Panc1 (cell line): ENCODE results near the gene DEDD2. TPM values are rescaled to one million over a fixed set of nuclear protein-coding genes. Genes with fewer than 3 reads are reported as not detected.

Experiments
- ATAC-seq: fragments of 200-7000 bp; cut with Tn5 transposase; 2 replicates; pipeline ENCODE4 v1.9.1; 2020; ENCODE audit warnings: mild to moderate bottlenecking, moderate library complexity
- BruUV-seq: library from RNA; stranded (reverse); fragments of 400-500 nt; replicated peaks from 2 replicates; lab custom pipeline; 2021; lab: Mats Ljungman, UMichigan
- CTCF ChIA-PET: fragments of 300-600 bp; sonication (Branson Sonifier 250); formaldehyde crosslinking; loops from one replicate; lab custom pipeline; 2022; ENCODE audit warnings: antibody characterized with exemption; lab: Charles Lee
- POLR2A ChIA-PET: fragments of 300-600 bp; sonication (Branson Sonifier 250); formaldehyde crosslinking; loops from one replicate; lab custom pipeline; 2022; ENCODE audit warnings: antibody characterized with exemption; lab: Charles Lee
- DNase-seq: peaks from one replicate; pipeline ENCODE4 v3.0.0-alpha.2; 2010; ENCODE audit warnings: low read depth, low spot score
- H3K27ac ChIP-seq: 2 replicates; pipeline ENCODE4 v1.5.1; 2011; ENCODE audit warnings: mild to moderate bottlenecking, low read length, inconsistent platforms
- H3K27me3 ChIP-seq: fragments of 200-500 bp; sonication (Bioruptor generic); 2 replicates; pipeline ENCODE4 v1.6.0; 2014; ENCODE audit warnings: low read length, inconsistent platforms; ENCODE audit not compliant: control insufficient read depth, insufficient read depth
- H3K36me3 ChIP-seq: fragments of 200-500 bp; sonication (Bioruptor generic); 2 replicates; pipeline ENCODE4 v1.5.1; 2014; ENCODE audit warnings: inconsistent platforms, mild to moderate bottlenecking, low read length, moderate library complexity; ENCODE audit not compliant: control insufficient read depth, insufficient read depth
- H3K4me1 ChIP-seq: 2 replicates; pipeline ENCODE4 v1.5.1; 2011; ENCODE audit warnings: inconsistent platforms, mild to moderate bottlenecking, low read length, moderate library complexity; ENCODE audit not compliant: control insufficient read depth, insufficient read depth
- H3K4me3 ChIP-seq, 2 experiments: 2 replicates each; pipeline ENCODE4 v1.5.1; 2011 to 2012; ENCODE audit warnings: low read depth in 2 of 2, low read length in 2 of 2, mild to moderate bottlenecking in 2 of 2, inconsistent platforms in 1 of 2, moderate library complexity in 1 of 2
- H3K9me3 ChIP-seq: fragments of 200-500 bp; sonication (Bioruptor generic); 2 replicates; pipeline ENCODE4 v1.5.1; 2014; ENCODE audit warnings: low read depth, mild to moderate bottlenecking, inconsistent platforms, low read length, moderate library complexity; ENCODE audit not compliant: control insufficient read depth, insufficient read depth
- CTCF ChIP-seq: fragments of 450-650 bp; IDR thresholded peaks from 2 replicates; pipeline ENCODE4 v1.5.1; 2017; ENCODE audit warnings: mild to moderate bottlenecking
- POLR2AphosphoS5 ChIP-seq: IDR thresholded peaks from 2 replicates; pipeline ENCODE4 v1.6.1; 2012; ENCODE audit warnings: mild to moderate bottlenecking, low read depth, low read length, moderate library complexity
- REST ChIP-seq, 2 experiments: IDR thresholded peaks; 2 replicates each; pipeline ENCODE4 v1.6.1; 2011 to 2012; ENCODE audit warnings: low read depth in 2 of 2, control low read depth in 1 of 2, low read length in 1 of 2, mild to moderate bottlenecking in 1 of 2, moderate library complexity in 1 of 2; ENCODE audit not compliant: insufficient read depth in 1 of 2
- SIN3A ChIP-seq: IDR thresholded peaks from 2 replicates; pipeline ENCODE4 v1.6.1; 2012; ENCODE audit warnings: low read depth, mild to moderate bottlenecking, low read length, moderate library complexity, borderline replicate concordance; ENCODE audit not compliant: insufficient read depth
- TCF7L2 ChIP-seq: IDR thresholded peaks from 2 replicates; pipeline ENCODE4 v1.6.1; 2011; ENCODE audit warnings: mild to moderate bottlenecking, low read depth, low read length, inconsistent platforms
- in situ Hi-C: cut with HindIII; loops from 2 replicates; pipeline ENCODE4 v1.10.0; 2016; ENCODE audit warnings: low sequenced_read_pairs, low pct_unique_long_range_greater_than_20kb
- intact Hi-C: fragments of 100-400 bp; cut with micrococcal nuclease; formaldehyde crosslinking; loops from one replicate; pipeline ENCODE4 v1.10.0; 2022; ENCODE audit not compliant: unreplicated experiment
- total RNA-seq: library from RNA; stranded (reverse); gene quantifications from one replicate; pipeline ENCODE4 v1.2.1, GENCODE V29; 2021; ENCODE audit not compliant: unreplicated experiment

DEDD2 gene
- total RNA-seq, 1 experiment from 2014 or later, result 13.2 TPM

- in situ Hi-C loops, result no loop called here
- Histone ChIP-seq H3K9me3 (no peaks in the 10 kb centered on the region), H3K4me1 (no peaks in the 10 kb centered on the region), H3K4me3 (no peak overlapping the region), H3K36me3 (no peaks in the 10 kb centered on the region; the same call in 1 of the 2 replicates), H3K27me3 (no peaks in the 10 kb centered on the region), H3K27ac (no peak overlapping the region)
- no peak for ATAC-seq
- ChIA-PET POLR2A (no interaction called here), CTCF (no interaction called here)
- intact Hi-C loops, result no loop called here
- no peak for DNase-seq
- no TSS peak for BruUV-seq
- TF ChIP-seq SIN3A (no peak), CTCF (no peak), REST (IDR thresholded peaks at IDR 0.05; ENCODE audit: insufficient read depth in 1 of 2, low read depth in 2 of 2, low read length in 1 of 2) (no peak), TCF7L2 (no peak), POLR2AphosphoS5 (no peak)
These were observed 15.8 kb downstream of the DEDD2 start for GRCh38 chr19:42201489-42202289.

DNA sequence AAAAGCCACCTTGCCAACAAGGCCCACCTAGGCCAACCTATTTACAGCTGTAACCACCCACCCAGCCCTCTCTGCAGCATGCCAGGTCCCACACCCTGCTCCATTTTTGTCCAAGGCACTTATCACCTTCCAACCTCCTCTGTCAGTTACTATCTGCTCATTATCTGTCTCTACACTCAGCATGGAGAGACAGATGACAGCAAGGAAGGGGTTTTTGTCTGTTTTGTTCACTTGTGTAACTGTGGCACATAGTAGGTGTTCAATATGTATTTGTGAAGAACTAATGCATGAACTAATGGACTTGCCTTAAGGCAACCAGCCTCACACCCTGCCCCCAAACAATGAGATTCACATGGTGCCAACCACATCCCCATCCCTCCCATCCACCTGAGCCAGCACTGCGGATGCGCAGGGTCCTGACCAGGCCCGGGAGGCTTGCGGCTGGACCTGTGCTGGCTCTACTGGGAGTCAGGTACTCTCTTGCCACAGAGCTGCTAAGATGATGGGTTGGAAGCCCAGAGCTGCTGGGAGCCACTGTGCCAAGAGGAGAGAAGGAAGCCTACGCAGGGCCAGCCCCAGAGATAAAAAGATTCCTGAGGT is 17.3 kb downstream of the DEDD2 start:
- H3K27ac ChIP-seq, result no peak overlapping the region
- H3K36me3 ChIP-seq, result no peaks in the 10 kb centered on the region; the same call in 1 of the 2 replicates
- POLR2A ChIA-PET, result no interaction called here
- H3K9me3 ChIP-seq, result no peaks in the 10 kb centered on the region
- no peaks in the 10 kb centered on the region for H3K27me3 ChIP-seq
- CTCF ChIA-PET, result no interaction called here
- no peak for ATAC-seq
- intact Hi-C loops, result no loop called here
- no peak for TF ChIP-seq CTCF
- TF ChIP-seq TCF7L2, result no peak
- TF ChIP-seq SIN3A, result no peak
- no peak for TF ChIP-seq REST (IDR thresholded peaks at IDR 0.05; ENCODE audit: insufficient read depth in 1 of 2, low read depth in 2 of 2, low read length in 1 of 2)
- no peak for TF ChIP-seq POLR2AphosphoS5
- no peak for DNase-seq
- H3K4me1 ChIP-seq, result no peaks in the 10 kb centered on the region
- in situ Hi-C loops, result no loop called here
- no peak overlapping the region for H3K4me3 ChIP-seq
- no TSS peak for BruUV-seq
